Lung (tissue), 12 donors: ENCODE data around the gene RBKS. TPM values are rescaled to one million over a fixed set of nuclear protein-coding genes. Genes with fewer than 3 reads are reported as not detected.
A peak's percentile ranks its signal among the peaks of the same experiment; 100 is the strongest.

Source experiments
- ATAC-seq: fragments of 200-7000 bp; cut with Tn5 transposase; one replicate; pipeline ENCODE4 v1.9.1; 2020; ENCODE audit warnings: moderate number of reproducible peaks; ENCODE audit not compliant: insufficient read depth, low FRiP score
- DNase-seq, 3 donors: peaks; one replicate each; pipeline ENCODE4 v3.0.0-alpha.2; 2013 to 2017
- H3K27ac ChIP-seq, 2 donors: one replicate each; pipeline ENCODE4 v1.5.1; 2013; ENCODE audit warnings: mild to moderate bottlenecking in 2 of 2, moderate library complexity in 2 of 2, control low read depth in 1 of 2, inconsistent platforms in 1 of 2, low read depth in 1 of 2, low read length in 1 of 2
- H3K27me3 ChIP-seq, 3 donors: one replicate each; pipeline ENCODE4 v1.5.1; 2013; ENCODE audit warnings: low read length in 2 of 3; ENCODE audit not compliant: control insufficient read depth in 3 of 3, insufficient read depth in 3 of 3
- H3K36me3 ChIP-seq, 4 donors: one replicate each; pipeline ENCODE4 v1.5.1; 2013; ENCODE audit warnings: low read length in 4 of 4, mild to moderate bottlenecking in 1 of 4, moderate library complexity in 1 of 4; ENCODE audit not compliant: control insufficient read depth in 4 of 4, insufficient read depth in 4 of 4
- H3K4me1 ChIP-seq, 5 donors: one replicate each; pipeline ENCODE4 v1.5.1; 2013; ENCODE audit warnings: low read length in 5 of 5, mild to moderate bottlenecking in 2 of 5, moderate library complexity in 1 of 5; ENCODE audit not compliant: control insufficient read depth in 5 of 5, insufficient read depth in 5 of 5
- H3K4me3 ChIP-seq: one replicate; pipeline ENCODE4 v1.5.1; 2013; ENCODE audit warnings: mild to moderate bottlenecking, control low read depth, moderate library complexity
- H3K9ac ChIP-seq, 2 donors: one replicate each; pipeline ENCODE4 v1.5.1; 2013; ENCODE audit warnings: low read length in 2 of 2, control low read depth in 1 of 2; ENCODE audit not compliant: insufficient read depth in 1 of 2
- H3K9me3 ChIP-seq, 4 donors: one replicate each; pipeline ENCODE4 v1.5.1; 2013; ENCODE audit warnings: low read length in 3 of 4, mild to moderate bottlenecking in 1 of 4, moderate library complexity in 1 of 4; ENCODE audit not compliant: control insufficient read depth in 4 of 4, insufficient read depth in 3 of 4
- WGBS, 2 donors: extraction: QIAGEN DNeasy Blood & Tissue Kit; methylation state at CpG; one replicate each; pipeline ENCODE4 v1.1.7; 2013; 5-methylcytosine and 5-hydroxymethylcytosine counted together
- polyA plus RNA-seq, 2 donors: library from polyadenylated mRNA; stranded (reverse); fragments of 200-250 nt; gene quantifications; one replicate each; pipeline ENCODE4 v1.2.1, GENCODE V29; 2013
- total RNA-seq, 2 donors: library from RNA; depleted of rRNA in 1 of 2; stranded (reverse); fragments of >200 nt in 1 of 2; gene quantifications; one replicate each; pipeline ENCODE4 v1.2.1, GENCODE V29; 2014 to 2021
- TF ChIP-seq, protein P1 (sequence below): IDR thresholded peaks from 2 replicates; pipeline ENCODE4 v1.5.1; 2012; ENCODE audit warnings: mild to moderate bottlenecking; ENCODE audit errors: control extremely low read depth, extremely low read depth
- donor health status: control.
- donor health status: control.
- donor health status: Bipolar disorder and iron deficiency.
- donor health status: healthy.
- donor health status: DM: yes; HTN: yes; CAD: no.

Gene RBKS
- total and polyA plus RNA-seq, 4 donors: 3.9 to 5.1 (median 4.9) TPM

DNA sequence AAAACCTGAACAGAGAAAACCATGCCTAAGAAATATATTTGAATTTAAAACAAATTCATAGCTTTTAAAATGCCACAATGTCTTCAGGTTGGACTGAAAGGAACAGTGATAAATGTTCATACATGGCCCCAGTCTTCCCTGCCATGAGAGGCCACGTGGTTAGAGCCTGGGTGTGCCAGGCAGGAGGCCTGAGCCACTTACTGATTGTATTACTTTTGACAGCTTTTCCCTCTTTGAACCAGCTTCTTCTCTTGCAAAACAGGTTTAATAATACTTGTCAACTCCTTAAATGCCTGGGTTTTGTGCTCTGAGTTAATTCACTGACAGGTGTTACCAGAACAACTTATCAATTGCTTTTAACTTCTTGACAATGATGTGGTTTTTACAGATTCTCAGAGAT, 27.0 kb downstream of the RBKS start:
- DNase-seq: peak in 1 of 3 donors; percentile 37
- Histone ChIP-seq H3K9ac (no peak overlapping the region), H3K4me3 (no peak overlapping the region), H3K27me3 (no peaks in the 10 kb centered on the region), H3K4me1 (no peaks in the 10 kb centered on the region), H3K9me3 (no peaks in the 10 kb centered on the region), H3K36me3 (no peaks in the 10 kb centered on the region), H3K27ac (no peak overlapping the region)
- no peak for ATAC-seq
- 55 to 85% methylated on average over 1 of the region's 1 CpG for WGBS, 2 donors
- TF ChIP-seq, protein P1, sequence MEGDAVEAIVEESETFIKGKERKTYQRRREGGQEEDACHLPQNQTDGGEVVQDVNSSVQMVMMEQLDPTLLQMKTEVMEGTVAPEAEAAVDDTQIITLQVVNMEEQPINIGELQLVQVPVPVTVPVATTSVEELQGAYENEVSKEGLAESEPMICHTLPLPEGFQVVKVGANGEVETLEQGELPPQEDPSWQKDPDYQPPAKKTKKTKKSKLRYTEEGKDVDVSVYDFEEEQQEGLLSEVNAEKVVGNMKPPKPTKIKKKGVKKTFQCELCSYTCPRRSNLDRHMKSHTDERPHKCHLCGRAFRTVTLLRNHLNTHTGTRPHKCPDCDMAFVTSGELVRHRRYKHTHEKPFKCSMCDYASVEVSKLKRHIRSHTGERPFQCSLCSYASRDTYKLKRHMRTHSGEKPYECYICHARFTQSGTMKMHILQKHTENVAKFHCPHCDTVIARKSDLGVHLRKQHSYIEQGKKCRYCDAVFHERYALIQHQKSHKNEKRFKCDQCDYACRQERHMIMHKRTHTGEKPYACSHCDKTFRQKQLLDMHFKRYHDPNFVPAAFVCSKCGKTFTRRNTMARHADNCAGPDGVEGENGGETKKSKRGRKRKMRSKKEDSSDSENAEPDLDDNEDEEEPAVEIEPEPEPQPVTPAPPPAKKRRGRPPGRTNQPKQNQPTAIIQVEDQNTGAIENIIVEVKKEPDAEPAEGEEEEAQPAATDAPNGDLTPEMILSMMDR: no peak

DNA sequence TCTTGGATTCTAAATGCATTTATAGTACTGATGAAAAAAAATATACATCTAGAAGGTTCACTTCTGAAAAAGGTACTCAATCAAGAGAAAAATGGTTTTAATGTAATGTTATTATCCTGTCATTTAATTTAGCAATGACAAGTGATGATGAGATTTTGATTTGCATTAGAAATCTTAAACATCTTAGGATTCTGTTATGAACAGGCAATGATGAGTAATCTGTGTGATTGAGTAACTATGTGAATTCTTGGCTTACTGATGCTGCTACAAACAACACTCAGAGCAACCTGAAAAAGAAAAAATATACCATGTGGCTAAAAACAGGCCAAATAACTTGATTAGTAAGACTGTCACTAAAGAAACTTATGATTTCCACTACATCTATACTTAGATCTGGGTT, 30.1 kb downstream of the RBKS start:
- H3K4me1 ChIP-seq: no peaks in the 10 kb centered on the region
- DNase-seq (no peak), ATAC-seq (no peak)

DNA sequence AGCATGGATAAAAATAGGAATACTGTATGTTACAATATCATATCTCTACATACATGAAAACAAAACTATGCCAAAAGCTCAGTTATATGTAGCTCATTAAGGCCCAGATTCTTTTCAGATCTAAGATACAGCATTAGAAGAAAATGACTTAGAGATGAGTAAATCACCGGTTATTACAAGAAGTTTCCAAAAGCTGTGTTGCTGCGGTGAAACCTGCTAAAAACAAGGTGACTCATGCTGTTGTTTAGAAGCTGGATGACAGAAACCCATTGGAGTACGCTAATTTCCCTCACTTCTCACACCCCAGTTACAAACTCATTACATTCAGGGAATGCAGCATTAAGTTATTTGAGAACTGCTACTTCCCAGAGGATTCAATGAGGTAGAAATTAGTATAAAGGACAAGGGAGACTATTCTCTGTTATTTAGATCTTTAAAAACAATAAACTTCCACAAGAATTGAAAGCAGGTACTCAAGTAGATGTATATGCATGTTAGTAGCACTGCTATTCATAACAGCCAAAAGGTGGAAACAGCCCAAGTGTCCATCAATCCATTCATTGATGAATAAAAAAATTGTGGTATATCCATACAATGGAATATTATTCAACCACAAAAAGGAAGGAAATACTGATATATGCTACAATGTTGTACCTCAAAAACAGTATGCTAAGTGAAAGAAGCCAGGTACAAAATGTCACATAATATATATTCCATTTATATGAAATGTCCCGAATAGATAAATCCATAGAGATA, 32.6 kb downstream of the RBKS start:
- ATAC-seq (no peak), DNase-seq (no peak)
- Histone ChIP-seq H3K4me3 (no peak overlapping the region), H3K4me1 (peaks cover 0 to 2% (median 0%) of the 10 kb centered on the region in 5 donors), H3K36me3 (no peaks in the 10 kb centered on the region), H3K27me3 (peaks cover 0 to 2% (median 0%) of the 10 kb centered on the region in 3 donors), H3K9ac (no peak overlapping the region), H3K27ac (no peak overlapping the region), H3K9me3 (peaks cover 0 to 5% (median 1%) of the 10 kb centered on the region in 4 donors)
- TF ChIP-seq, protein P1: no peak
- WGBS, 2 donors: 95 to 97% methylated on average over 4 of the region's 4 CpGs

More for the DNA sequence above, 30.1 kb downstream of the RBKS start:
- TF ChIP-seq, protein P1: no peak
- H3K4me3 ChIP-seq: no peak overlapping the region
- peaks cover 0 to 5% (median 1%) of the 10 kb centered on the region in 4 donors for H3K9me3 ChIP-seq
- no peaks in the 10 kb centered on the region for H3K36me3 ChIP-seq
- H3K27me3 ChIP-seq: peaks cover 0 to 2% (median 0%) of the 10 kb centered on the region in 3 donors
- H3K27ac ChIP-seq: no peak overlapping the region
- H3K9ac ChIP-seq: no peak overlapping the region
